K562 treated with DMSO at 1 percent for 12 hours (cell line): ENCODE data around the gene FSD1. TPM values are rescaled to one million over a fixed set of nuclear protein-coding genes. Genes with fewer than 3 reads are reported as not detected.

Experiments used
- total RNA-seq: library from RNA; unstranded; fragments of 300-600 nt; gene quantifications from 2 replicates; pipeline ENCODE4 v1.2.3, GENCODE V29; 2022; ENCODE audit not compliant: insufficient read depth

FSD1 gene
- total RNA-seq: not detected in 2 replicates

DNA sequence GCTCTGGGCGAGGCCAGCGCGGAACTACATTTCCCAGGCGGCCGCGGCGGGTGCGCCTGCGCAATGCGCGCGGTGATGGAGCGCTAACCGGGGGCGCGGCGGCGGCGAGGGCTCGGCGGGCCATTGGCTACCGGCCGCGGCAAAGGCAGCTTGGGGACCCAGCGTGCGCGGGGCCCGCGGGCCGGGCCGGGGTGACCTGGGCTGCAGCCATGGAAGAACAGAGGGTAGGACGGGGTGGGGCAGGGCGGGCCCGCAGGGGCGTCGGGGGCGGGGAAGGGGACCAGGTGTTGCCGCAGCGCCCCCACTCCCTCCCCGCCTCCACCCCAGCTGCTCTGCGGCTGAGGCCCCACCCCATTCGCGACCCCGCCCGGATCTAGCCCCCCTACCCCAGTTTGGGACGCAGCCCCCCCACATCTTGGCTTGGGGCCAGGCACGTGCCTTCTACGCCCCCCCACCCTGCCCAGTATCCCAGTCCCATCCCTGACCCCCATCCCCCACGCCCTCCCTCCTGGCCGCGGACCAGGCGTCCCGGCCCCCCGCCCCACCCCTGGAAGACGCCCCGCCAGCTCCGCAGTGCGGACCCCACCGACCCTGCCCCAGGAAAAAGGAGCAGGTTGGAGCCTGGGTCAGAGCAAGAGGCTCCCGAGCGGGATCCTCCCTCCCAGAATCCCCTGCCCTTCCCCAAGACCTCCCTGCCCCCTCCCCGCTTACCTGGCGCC lies at the start of gene FSD1:
TSS of gene FSD1 (plus strand) at position 61 of the 719 bp plus-strand sequence. CDS start at position 210, 149 bp downstream.

DNA sequence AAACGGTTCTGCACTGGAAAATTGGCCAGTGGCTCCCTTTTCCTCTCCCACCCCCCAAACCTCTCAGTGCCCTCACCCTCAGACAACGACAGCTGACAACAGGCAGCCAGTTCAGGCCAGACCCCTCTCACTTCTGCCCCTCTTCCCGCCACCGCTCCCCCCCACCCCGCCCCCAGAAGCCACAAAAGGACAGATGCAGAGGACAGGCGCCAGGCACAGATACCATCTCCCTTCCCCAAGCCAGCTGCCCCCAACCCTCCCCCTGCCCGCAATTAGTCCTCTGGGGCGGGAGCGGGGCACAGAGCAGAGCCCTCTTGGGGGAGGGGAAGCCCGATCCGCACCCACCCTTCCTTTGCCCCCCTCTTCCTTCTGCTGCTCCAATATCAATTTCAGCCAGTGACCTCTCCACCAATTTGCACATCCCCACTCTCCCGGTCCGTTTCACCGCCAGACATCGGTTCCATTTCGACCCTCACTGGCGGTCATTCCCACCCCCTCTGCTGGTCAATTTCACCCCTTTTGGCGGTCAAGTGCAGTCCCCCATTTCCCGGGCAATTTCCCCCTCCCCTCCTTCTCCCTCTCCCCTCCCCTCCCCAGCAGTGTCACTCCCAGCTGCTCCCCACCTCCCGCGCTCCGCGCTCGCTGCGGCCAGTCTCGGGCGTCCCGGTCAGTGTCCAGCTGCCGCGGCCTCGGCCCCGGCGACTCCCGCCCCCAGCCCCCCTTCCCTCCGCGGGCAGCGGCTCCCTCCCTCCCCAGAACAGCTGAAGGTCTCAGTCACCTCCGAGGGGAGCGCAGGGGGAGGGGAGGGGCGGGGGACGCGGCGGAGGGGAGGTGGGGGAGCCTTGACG lies 25.8 kb upstream of the FSD1 start, which contains the start of gene SHD:
TSS of gene SHD (plus strand) at position 848 of the 848 bp plus-strand sequence. CDS start 798 bp downstream, outside the sequence.

DNA sequence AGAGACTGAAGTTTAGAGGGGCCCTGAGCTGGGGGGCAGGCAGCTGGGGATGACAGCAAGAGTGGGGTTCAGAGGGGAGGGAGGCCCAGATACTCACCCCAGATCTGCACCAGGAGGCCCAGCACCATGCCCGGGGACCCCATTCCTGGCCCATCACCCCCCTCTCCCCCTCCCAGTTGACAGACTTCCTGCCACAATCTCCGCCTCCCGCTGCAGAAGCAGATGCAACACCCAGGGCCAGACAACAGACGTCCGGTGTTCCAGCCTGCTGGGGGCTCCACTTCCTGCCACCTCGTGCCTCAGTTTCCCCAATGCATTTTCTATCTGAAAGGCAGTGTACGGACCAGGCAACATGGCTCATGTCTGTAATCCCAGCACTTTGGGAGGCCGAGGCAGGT lies 2.2 kb upstream of the FSD1 start, which contains the start of gene TMIGD2:
TSS of gene TMIGD2 (minus strand) at position 147 of the 398 bp plus-strand sequence. CDS start at position 143, 4 bp downstream.

DNA sequence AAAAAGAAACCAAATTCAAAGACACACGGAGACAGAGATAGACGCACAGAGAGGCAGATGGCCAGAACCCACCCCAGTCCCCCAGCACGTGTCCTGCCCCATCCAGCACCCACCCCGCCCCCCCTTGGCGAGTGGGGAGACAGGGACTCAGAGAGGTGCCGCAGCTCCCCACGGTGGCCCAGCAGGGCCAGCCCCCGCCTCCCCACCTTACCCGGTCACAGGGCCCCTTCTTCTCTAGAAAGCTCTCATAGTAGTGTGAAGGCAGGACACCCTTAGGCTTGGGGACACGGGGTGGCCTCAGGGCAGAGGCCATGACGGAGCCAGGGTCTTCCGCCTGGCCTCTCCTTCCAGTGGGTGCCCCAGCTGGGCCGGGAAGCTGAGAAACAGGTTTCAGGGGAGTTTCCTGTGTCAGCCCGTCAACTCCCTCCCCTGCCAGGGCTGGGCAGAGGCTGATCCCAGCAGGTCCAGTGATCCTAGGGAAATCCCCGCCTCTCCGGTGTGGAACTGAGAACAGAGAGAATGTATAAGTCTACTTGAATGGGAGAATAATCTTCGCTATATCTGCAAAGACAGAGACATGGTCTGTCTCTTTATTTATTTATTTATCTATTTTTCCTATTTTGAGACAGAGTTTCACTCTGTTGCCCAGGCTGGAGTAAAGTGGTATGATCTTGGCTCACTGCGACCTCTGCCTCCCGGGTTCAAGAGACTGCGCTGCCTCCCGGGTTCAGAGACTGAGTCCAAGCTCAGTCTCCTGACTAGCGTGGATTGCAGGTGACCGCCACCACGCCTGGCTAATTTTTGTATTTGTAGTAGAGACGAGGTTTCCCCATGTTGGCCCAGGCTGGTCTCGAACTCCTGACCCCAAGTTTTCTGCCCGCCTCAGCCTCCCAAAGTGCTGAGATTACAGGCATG lies 34.3 kb downstream of the FSD1 start, which contains the start of gene STAP2:
TSS of gene STAP2 (minus strand) at position 387 of the 915 bp plus-strand sequence. CDS start at position 313, 74 bp downstream.

GRCh38 chr19:4343370-4344307 lies 39.2 kb downstream of the FSD1 start, which contains the start of gene MPND:
TSS of gene MPND (plus strand) at chr19:4343562. CDS start at chr19:4343594, 32 bp downstream.

Other genes with a start within 250 kb of the FSD1 start
- gene ZBTB7A, start 237.7 kb upstream of the FSD1 start, total RNA-seq: 15.0 and 20.7 TPM in 2 replicates
- gene MAP2K2, start 180.5 kb upstream of the FSD1 start, total RNA-seq: 302 and 352 TPM in 2 replicates
- gene CREB3L3, start 151.0 kb upstream of the FSD1 start, total RNA-seq: not detected in 2 replicates
- 38.9 and 39.4 TPM in 2 replicates for gene SIRT6, start 122.0 kb upstream of the FSD1 start, total RNA-seq
- 0.44 TPM in 1 of 2 replicates, not detected in the other for gene ANKRD24, start 121.9 kb upstream of the FSD1 start, total RNA-seq
- 2.0 TPM in 1 of 2 replicates, not detected in the other for gene EBI3, start 75.1 kb upstream of the FSD1 start, total RNA-seq
- gene YJU2, start 57.5 kb upstream of the FSD1 start, total RNA-seq: 22.4 and 26.2 TPM in 2 replicates
- not detected in 2 replicates for gene SHD, start 25.3 kb upstream of the FSD1 start, total RNA-seq
- not detected in 2 replicates for gene TMIGD2, start 2.2 kb upstream of the FSD1 start, total RNA-seq
- gene STAP2, start 34.2 kb downstream of the FSD1 start, total RNA-seq: 1.5 and 5.0 TPM in 2 replicates
- gene MPND, start 39.0 kb downstream of the FSD1 start, total RNA-seq: 11.5 and 12.9 TPM in 2 replicates
- 78.4 and 89.0 TPM in 2 replicates for gene SH3GL1, start 95.9 kb downstream of the FSD1 start, total RNA-seq
- gene CHAF1A, start 98.0 kb downstream of the FSD1 start, total RNA-seq: 46.1 and 85.8 TPM in 2 replicates
- 126 and 174 TPM in 2 replicates for gene UBXN6, start 153.2 kb downstream of the FSD1 start, total RNA-seq
- gene HDGFL2, start 167.7 kb downstream of the FSD1 start, total RNA-seq: 47.7 and 49.5 TPM in 2 replicates
- 0.15 and 0.23 TPM in 2 replicates for gene PLIN4, start 213.9 kb downstream of the FSD1 start, total RNA-seq
- 0.28 and 1.3 TPM in 2 replicates for gene PLIN5, start 230.6 kb downstream of the FSD1 start, total RNA-seq
- gene LRG1, start 235.4 kb downstream of the FSD1 start, total RNA-seq: 20.9 and 22.2 TPM in 2 replicates